Measurements from ENCODE around the gene NRAS.
A peak's percentile ranks its signal among the peaks of the same experiment; 100 is the strongest.

The NRAS gene

GRCh38 chr1:114677691-114678090, 38.9 kb downstream of the NRAS start:
- DNase-seq (ENCODE audit: low read depth in 2 of 2), result no peak

DNA sequence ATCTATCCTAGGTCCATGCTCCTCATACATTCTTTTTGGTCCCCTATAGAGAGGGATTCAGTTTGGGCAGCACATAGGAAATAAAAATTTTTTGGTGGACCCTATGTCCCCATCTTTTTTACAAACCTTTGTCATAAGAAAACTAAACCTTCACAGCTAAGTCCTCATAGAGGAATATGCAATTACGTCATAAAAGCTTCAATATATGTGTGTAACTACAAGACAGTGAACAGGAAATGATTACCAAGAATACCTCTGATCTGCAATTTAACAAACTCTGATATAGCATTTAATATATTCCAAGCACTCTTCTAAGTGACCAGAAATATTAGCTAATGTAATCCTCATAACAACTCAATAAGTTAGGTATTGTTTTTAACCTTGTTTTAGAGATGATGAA, 40.5 kb downstream of the NRAS start:
- no peak for DNase-seq (ENCODE audit: low read depth in 2 of 2)

DNA sequence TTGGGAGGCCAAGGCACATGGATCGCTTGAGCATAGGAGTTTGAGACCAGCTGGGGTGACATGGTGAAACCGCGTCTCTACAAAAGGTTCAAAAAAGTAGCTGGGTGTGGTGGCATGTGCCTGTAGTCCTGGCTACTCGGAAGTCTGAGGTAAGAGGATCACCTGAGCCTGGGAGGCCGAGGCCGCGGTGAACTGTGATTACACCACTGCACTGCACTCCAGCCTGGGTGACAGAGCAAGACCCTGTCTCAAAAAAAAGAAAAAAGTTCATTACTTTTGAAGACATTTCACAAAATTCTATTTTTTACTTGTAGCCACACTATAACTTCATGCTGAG, 44.7 kb downstream of the NRAS start:
- no peak for DNase-seq (ENCODE audit: low read depth in 2 of 2)

- no peak for DNase-seq (ENCODE audit: low read depth in 2 of 2)
These were observed 45.3 kb downstream of the NRAS start for GRCh38 chr1:114671011-114671938.

DNA sequence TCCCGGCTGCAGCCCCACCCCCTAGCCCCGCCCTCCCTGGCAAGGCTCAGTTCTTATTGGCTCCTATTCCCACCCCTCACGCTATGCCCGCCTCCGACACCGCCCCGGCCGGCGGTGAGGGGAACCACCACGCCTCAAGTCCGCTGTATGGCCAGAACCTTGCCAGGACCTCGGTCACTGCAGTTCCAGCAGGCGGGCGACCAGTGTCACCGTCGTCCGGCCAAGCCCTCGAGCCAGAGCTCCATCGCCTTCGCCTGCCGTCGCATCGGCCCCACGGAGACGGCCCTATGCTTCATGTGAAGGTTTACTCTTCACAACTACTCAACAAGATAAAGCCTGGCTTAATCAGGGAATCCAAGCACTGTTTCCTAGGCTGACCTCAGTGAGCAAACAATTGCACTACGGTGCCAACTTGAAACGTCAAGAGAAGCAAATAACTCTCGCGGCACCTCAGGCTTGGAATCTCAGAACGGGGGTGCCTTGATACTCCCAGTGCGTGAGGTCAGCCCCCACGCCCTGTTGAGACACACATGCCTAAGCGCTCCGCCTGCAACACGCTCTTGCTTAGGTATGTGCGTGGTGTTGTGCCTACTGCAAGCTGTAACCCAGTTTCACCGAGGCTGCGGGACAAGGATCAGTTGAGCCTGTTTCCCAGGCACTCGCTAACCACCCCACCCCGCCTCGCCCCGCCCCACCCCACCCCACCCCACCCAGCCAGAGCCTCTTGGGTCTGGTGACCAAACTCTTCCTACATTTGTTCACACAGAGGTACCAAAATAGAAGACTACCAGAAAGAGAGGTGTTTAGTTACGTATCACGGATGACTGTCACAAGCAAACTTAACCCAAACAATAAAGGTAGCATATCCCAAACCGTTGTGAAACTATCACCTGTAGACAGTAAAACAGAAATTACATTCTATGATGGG, 46.2 kb downstream of the NRAS start:
- peak; percentile 70 to 72 for DNase-seq (ENCODE audit: low read depth in 2 of 2)

- no peak for DNase-seq (ENCODE audit: low read depth in 2 of 2)
These were observed 46.9 kb downstream of the NRAS start, which contains the start of gene DENND2C for GRCh38 chr1:114669562-114670082. Gene DENND2C, minus strand, starts transcription at chr1:114670049. Its CDS starts 44,065 bp downstream, at chr1:114625984.

- no peak for DNase-seq (ENCODE audit: low read depth in 2 of 2)
These were observed 47.6 kb downstream of the NRAS start for GRCh38 chr1:114668784-114669561.

DNA sequence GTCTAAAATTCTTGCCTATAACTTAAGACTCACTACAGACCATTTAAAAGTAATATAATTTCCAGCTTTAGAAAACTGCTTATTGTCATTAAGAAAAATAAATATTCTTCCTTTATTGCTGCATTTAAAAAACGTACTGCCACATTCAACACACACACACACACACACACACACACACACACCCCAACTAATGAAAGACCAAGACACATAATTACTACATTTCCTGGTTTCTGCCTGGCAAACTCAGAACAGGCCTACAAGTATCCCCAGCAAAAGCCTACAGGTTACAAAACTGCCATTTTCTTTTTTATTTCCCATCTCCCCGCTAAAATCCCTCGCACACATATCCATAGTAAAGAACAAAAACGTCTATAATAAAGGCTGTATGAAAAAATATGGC, 48.2 kb downstream of the NRAS start:
- DNase-seq (ENCODE audit: low read depth in 2 of 2), result no peak

- DNase-seq (ENCODE audit: low read depth in 2 of 2), result no peak
These were observed 49.6 kb downstream of the NRAS start for GRCh38 chr1:114666954-114667353.

- DNase-seq (ENCODE audit: low read depth in 2 of 2), result no peak
These were observed 56.3 kb downstream of the NRAS start for GRCh38 chr1:114660238-114660637.

Data from stimulated activated CD8-positive, alpha-beta memory T cell treated with anti-CD3 and anti-CD28 coated beads, Interleukin-15, amount 100 ng/mL, for 4 hours (primary cell).